ENCODE results near the gene TM9SF3.

- TF ChIP-seq POLR2A (IDR thresholded peaks at IDR 0.05) (no peak), POLR2AphosphoS5 (IDR thresholded peaks at IDR 0.05) (no peak), CTCF (IDR thresholded peaks at IDR 0.05) (no peak)
Observed at GRCh38 chr10:96482815-96483588, 103.8 kb downstream of the TM9SF3 start.
